ENCODE data around the gene TGM2.

DNA sequence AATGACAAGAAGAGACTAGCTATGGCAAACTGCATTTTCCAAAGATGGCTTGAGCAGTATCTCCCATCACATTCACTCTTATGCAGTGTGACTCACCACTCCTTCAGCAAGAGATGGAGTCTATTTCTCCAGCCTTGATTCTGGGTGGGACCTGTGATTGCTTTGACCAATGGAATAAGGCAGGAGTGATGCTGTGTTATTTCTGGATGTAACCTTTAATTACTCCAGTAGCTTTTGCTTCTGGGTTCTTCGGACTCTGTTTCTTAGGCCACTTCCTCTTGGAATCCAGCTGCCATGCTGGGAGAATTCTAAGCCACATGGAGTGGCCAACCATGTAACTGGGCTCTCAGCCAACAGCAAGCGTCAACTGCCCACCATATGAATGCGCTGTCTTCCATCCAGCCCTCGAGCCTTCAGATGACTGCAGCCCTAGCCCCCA is 50.7 kb downstream of the TGM2 start:
- TF ChIP-seq GATA3 (IDR thresholded peaks at IDR 0.05; ENCODE audit: low read depth, low read length) (no peak), GATA2 (IDR thresholded peaks at IDR 0.05; ENCODE audit: low read depth, low read length) (no peak)
